ENCODE data around the gene LRRC14B. TPM values are rescaled to one million over a fixed set of nuclear protein-coding genes. Genes with fewer than 3 reads are reported as not detected.
A peak's percentile ranks its signal among the peaks of the same experiment; 100 is the strongest.
"Not testable (repeated sequence)": the region's sequence is repeated elsewhere in the genome, so short reads cannot be mapped to it uniquely, and the experiment has no call there.

Gene LRRC14B
- total and polyA plus RNA-seq, 10 donors: 0.10 TPM; not detected in 9

DNA sequence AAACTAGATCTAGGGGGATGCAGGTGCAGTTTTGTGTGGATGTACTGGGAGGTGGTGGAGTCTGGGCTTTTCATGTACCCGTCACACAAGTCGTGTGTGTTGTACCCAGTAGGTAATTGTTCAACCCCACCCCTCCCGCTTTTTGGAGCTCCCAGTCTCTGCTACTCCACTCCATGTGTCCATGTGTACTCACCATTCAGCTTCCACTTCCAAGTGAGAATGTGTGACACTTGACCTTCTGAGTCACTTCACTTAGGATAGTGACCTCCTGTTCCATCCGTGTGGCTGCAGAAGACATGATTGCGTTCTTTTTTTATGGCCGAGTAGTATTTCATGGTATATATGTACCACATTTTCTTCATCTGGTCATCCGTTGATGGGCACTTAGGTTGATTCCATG lies 49.3 kb downstream of the LRRC14B start:
- H3K4me3 ChIP-seq; intact Hi-C loops (cut with DNase I; ENCODE audit: low total_unique reads); H3K27me3 ChIP-seq (replicated peaks in 1 of 7); DNase-seq; H3K27ac ChIP-seq; H3K9me3 ChIP-seq: not testable (repeated sequence)
- Histone ChIP-seq H3K36me3 (peaks cover 0 to 100% (median 67%) of the 10 kb centered on the region in 6 donors), H3K4me1 (peaks cover 0 to 14% (median 3%) of the 10 kb centered on the region in 6 donors)
- 96 to 97% (median 96%) methylated on average over 7 of the region's 7 CpGs for WGBS, 5 donors

DNA sequence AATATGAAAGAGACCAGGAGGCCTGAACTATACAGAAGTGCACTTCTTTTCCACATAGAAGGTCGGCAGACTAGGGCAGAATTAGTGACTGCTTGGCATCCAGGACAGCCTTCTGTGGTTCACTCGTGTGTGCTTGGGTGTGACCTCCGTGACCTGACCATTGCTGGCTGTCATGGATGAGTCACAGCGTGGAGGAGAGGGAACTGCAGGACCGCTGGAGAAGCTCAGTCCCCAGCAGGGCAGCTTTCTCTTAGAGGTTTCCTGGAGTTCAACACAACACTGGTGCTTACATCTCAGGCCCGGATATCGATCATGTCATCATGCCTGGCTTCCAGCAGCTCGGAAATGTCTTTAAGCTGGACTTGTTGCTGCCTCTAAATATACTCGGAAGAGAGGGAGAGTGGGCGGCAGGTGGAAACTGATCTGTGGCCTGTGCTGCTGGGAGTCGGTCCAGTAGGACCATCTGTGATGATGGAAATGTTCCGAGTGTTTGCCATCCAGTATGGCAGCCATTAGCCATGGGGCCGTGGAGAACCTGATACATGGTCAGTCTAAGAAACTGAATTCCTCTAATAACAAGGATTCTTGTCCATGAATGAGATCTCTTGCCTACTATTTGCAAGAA lies 49.9 kb downstream of the LRRC14B start:
- DNase-seq; H3K9me3 ChIP-seq; intact Hi-C loops (cut with DNase I; ENCODE audit: low total_unique reads); H3K4me3 ChIP-seq; H3K27me3 ChIP-seq (replicated peaks in 1 of 7); H3K27ac ChIP-seq: not testable (repeated sequence)
- Histone ChIP-seq H3K36me3 (peaks cover 0 to 100% (median 62%) of the 10 kb centered on the region in 6 donors), H3K4me1 (peaks cover 0 to 14% (median 3%) of the 10 kb centered on the region in 6 donors)
- WGBS, 5 donors: 91 to 98% (median 96%) methylated on average over 8 to 13 of the region's 13 CpGs

DNA sequence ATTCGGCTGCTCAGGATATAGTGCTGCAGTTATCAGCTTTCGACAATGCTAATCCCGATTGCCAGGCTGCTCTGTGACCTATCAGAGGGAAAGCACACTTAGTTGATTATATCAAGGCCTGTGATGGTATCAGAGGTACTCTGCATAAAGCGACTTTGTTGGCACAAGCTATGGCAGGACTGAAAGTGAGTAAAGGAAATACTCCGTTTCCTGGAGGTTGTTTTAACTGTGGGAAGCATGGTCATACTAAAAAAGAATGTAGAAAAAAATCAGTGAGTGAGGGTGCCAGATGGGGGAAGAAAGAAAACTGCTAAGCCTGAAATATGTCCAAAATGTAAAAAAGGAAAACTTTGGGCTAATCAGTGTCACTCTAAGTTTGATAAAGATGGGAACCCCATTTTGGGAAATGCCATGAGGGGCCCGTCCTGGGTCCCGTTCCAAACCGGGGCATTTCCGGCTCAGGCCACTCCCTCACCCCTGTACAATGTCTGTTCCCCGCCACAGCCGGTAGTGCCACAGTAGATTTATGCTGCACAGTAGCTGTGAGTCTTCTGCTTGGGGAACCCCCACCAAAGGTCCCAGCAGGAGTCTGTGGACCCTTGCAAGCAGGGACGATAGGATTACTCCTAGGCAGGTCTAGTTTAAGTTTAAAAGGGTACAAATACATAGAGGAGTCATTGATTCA lies 52.5 kb downstream of the LRRC14B start:
- Histone ChIP-seq H3K36me3 (peaks cover 0 to 100% (median 70%) of the 10 kb centered on the region in 6 donors), H3K4me1 (peaks cover 0 to 14% (median 3%) of the 10 kb centered on the region in 6 donors), H3K27ac (peak overlapping the region in 5 of 8 donors; percentile 9 to 36 (median 34))
- H3K4me3 ChIP-seq; H3K27me3 ChIP-seq (replicated peaks in 1 of 7); intact Hi-C loops (cut with DNase I; ENCODE audit: low total_unique reads); DNase-seq; H3K9me3 ChIP-seq: not testable (repeated sequence)
- 20 to 48% (median 39%) methylated on average over 12 of the region's 12 CpGs for WGBS, 5 donors

DNA sequence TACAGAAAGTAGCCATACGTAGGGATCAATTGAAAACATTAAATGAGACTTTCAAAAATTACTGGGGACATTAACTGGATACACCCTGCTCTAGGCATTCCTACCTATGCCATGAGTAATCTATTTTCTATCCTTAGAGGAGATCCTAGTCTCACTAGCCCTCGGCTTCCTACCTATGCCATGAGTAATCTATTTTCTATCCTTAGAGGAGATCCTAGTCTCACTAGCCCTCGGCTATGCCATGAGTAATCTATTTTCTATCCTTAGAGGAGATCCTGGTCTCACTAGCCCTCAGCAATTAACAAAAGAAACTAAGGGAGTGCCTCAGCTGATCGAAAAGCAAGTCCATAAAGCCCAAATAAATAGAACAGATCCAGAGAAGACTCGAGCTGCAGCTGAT lies 54.4 kb downstream of the LRRC14B start:
- H3K27ac ChIP-seq; H3K27me3 ChIP-seq (replicated peaks in 1 of 7); intact Hi-C loops (cut with DNase I; ENCODE audit: low total_unique reads); DNase-seq; H3K4me3 ChIP-seq; H3K9me3 ChIP-seq: not testable (repeated sequence)
- WGBS, 5 donors: 83 to 97% (median 96%) methylated on average over 5 of the region's 5 CpGs
- H3K4me1 ChIP-seq: peaks cover 0 to 14% (median 3%) of the 10 kb centered on the region in 6 donors
- H3K36me3 ChIP-seq: peaks cover 0 to 100% (median 65%) of the 10 kb centered on the region in 6 donors

Small RNA genes within 50 kb of the gene (small RNA-seq; reads per million reads assigned to genes)
- 0 reads per million in 4 donors for gene RF00019

Other genes starting within 250 kb of the LRRC14B start
- under 1 TPM in 6 of 7 donors, not detected in 1; 0.06 to 0.51 (median 0.34) TPM for gene PLEKHG4B, start 99.3 kb upstream of the LRRC14B start, total RNA-seq
- under 1 TPM in 2 of 3 donors, not detected in 1; under 0.01 to 0.09 TPM for gene PLEKHG4B, start 99.3 kb upstream of the LRRC14B start, polyA plus RNA-seq
- 1 to 10 TPM; 2.8 to 8.9 (median 5.7) TPM for gene CCDC127, start 26.7 kb downstream of the LRRC14B start, total RNA-seq
- 1 to 10 TPM; 1.2 to 2.6 (median 1.8) TPM for gene CCDC127, start 26.7 kb downstream of the LRRC14B start, polyA plus RNA-seq
- 100 to 1,000 TPM in 6 of 7 donors, 10 to 100 TPM in 1; 91.9 to 135 (median 122) TPM for gene SDHA, start 26.8 kb downstream of the LRRC14B start, total RNA-seq
- gene SDHA, start 26.8 kb downstream of the LRRC14B start, polyA plus RNA-seq: 10 to 100 TPM; 58.6 to 86.0 (median 62.3) TPM
- 100 to 1,000 TPM in 3 of 7 donors, 10 to 100 TPM in 4; 74.1 to 106 (median 96.9) TPM for gene PDCD6, start 80.2 kb downstream of the LRRC14B start, total RNA-seq
- 100 to 1,000 TPM; 102 to 158 (median 127) TPM for gene PDCD6, start 80.2 kb downstream of the LRRC14B start, polyA plus RNA-seq
- gene AHRR, start 130.2 kb downstream of the LRRC14B start, total RNA-seq: 10 to 100 TPM; 11.2 to 28.5 (median 14.0) TPM
- gene AHRR, start 130.2 kb downstream of the LRRC14B start, polyA plus RNA-seq: 1 to 10 TPM in 2 of 3 donors, under 1 TPM in 1; 0.96 to 5.4 (median 2.8) TPM

Data from spleen (tissue), 11 donors.